ENCODE measurements around the gene HEBP2. TPM values are rescaled to one million over a fixed set of nuclear protein-coding genes. Genes with fewer than 3 reads are reported as not detected.
A peak's percentile ranks its signal among the peaks of the same experiment; 100 is the strongest.

The HEBP2 gene
- polyA plus RNA-seq, 1 donor: 31.6 TPM

- no CpG with 5 or more reads among the region's 11 CpGs for WGBS (ENCODE audit: insufficient coverage, low lambda C conversion rate)
- Histone ChIP-seq H3K27ac (ENCODE audit: low read length) (no peak overlapping the region), H3K27me3 (ENCODE audit: control insufficient read depth, insufficient read depth, low read length) (no peaks in the 10 kb centered on the region), H3K4me3 (ENCODE audit: low read length) (no peak overlapping the region), H3K36me3 (ENCODE audit: control insufficient read depth, insufficient read depth, low read length) (peaks cover 75% of the 10 kb centered on the region), H3K4me1 (ENCODE audit: control insufficient read depth, insufficient read depth, low read length) (peaks cover 7% of the 10 kb centered on the region), H3K9me3 (ENCODE audit: control insufficient read depth, low read depth, low read length) (no peaks in the 10 kb centered on the region)
- DNase-seq: no peak
Measured at GRCh38 chr6:138432063-138432356, 28.0 kb downstream of the HEBP2 start.

GRCh38 chr6:138434096-138434495, 30.1 kb downstream of the HEBP2 start:
- no peaks in the 10 kb centered on the region for H3K9me3 ChIP-seq (ENCODE audit: control insufficient read depth, low read depth, low read length)
- H3K4me1 ChIP-seq (ENCODE audit: control insufficient read depth, insufficient read depth, low read length): peaks cover 7% of the 10 kb centered on the region
- H3K27ac ChIP-seq (ENCODE audit: low read length): no peak overlapping the region
- 87% methylated on average over 3 of the region's 3 CpGs for WGBS (ENCODE audit: insufficient coverage, low lambda C conversion rate)
- H3K4me3 ChIP-seq (ENCODE audit: low read length): no peak overlapping the region
- peaks cover 72% of the 10 kb centered on the region for H3K36me3 ChIP-seq (ENCODE audit: control insufficient read depth, insufficient read depth, low read length)
- H3K27me3 ChIP-seq (ENCODE audit: control insufficient read depth, insufficient read depth, low read length): no peaks in the 10 kb centered on the region
- DNase-seq: no peak

DNA sequence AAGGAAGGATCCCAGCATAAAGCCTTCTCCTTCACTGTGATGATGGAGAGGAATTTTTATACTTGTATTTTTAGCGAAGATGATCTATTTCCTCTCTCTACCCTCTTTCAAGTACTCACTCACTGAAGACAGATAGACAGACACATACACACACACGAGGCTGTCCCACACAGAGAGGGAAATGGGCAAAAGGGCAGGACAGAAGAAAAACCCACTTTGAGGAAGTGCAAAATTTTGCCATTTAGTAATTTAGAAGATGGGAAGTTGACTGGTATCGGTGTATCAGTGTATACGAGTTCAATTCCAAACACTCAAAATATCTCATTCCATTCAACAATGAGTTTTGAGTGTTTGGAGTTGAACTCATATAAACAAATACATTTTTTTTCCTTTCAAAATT, 30.9 kb downstream of the HEBP2 start:
- Histone ChIP-seq H3K36me3 (ENCODE audit: control insufficient read depth, insufficient read depth, low read length) (peaks cover 64% of the 10 kb centered on the region), H3K27ac (ENCODE audit: low read length) (no peak overlapping the region), H3K4me3 (ENCODE audit: low read length) (no peak overlapping the region), H3K4me1 (ENCODE audit: control insufficient read depth, insufficient read depth, low read length) (no peaks in the 10 kb centered on the region), H3K9me3 (ENCODE audit: control insufficient read depth, low read depth, low read length) (no peaks in the 10 kb centered on the region), H3K27me3 (ENCODE audit: control insufficient read depth, insufficient read depth, low read length) (no peaks in the 10 kb centered on the region)
- WGBS (ENCODE audit: insufficient coverage, low lambda C conversion rate): 100% methylated on average over 1 of the region's 4 CpGs
- no peak for DNase-seq

DNA sequence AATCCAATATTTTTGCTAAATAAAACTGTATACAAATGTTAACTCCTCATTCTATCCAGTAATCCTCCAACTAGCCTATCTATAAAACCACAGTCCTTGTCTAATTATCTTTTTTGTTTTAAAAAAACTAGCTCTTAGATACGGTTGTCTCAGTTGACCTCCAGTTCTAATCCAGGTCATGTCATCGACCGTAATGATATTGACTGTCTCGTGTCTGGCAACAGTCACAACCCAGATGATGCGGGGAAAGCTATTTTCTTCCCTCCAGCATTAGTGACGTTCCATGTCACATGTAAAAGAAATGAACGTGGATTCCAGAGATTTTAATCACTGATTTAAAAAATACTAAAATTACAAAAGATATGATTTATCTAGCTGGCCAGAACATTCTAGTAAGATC, 35.5 kb downstream of the HEBP2 start:
- H3K4me3 ChIP-seq (ENCODE audit: low read length): no peak overlapping the region

DNA sequence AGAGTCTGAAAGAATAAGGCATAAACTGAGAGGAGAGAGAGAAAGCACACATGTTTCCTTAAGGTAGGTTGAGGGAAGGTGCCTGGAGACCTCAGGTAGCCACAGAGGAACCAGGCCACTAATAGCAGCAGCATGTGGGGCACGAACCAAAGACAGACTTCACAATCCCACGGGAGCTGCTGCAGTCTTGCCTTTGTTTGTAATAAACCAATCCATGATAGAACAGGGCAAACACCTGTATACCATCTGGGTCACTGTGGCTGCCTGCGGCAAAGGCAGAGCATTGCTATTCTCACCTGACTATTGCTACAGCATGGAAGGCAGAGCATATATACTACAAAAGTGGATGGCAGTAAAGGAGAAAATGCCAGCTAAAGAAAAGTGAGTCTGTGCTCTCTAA, 36.3 kb downstream of the HEBP2 start:
- Histone ChIP-seq H3K4me3 (ENCODE audit: low read length) (no peak overlapping the region), H3K36me3 (ENCODE audit: control insufficient read depth, insufficient read depth, low read length) (peaks cover 44% of the 10 kb centered on the region), H3K27ac (ENCODE audit: low read length) (no peak overlapping the region), H3K27me3 (ENCODE audit: control insufficient read depth, insufficient read depth, low read length) (no peaks in the 10 kb centered on the region), H3K9me3 (ENCODE audit: control insufficient read depth, low read depth, low read length) (no peaks in the 10 kb centered on the region), H3K4me1 (ENCODE audit: control insufficient read depth, insufficient read depth, low read length) (no peaks in the 10 kb centered on the region)
- no CpG with 5 or more reads among the region's 3 CpGs for WGBS (ENCODE audit: insufficient coverage, low lambda C conversion rate)
- DNase-seq: no peak

More for the DNA sequence above, 35.5 kb downstream of the HEBP2 start:
- Histone ChIP-seq H3K27me3 (ENCODE audit: control insufficient read depth, insufficient read depth, low read length) (no peaks in the 10 kb centered on the region), H3K9me3 (ENCODE audit: control insufficient read depth, low read depth, low read length) (no peaks in the 10 kb centered on the region), H3K27ac (ENCODE audit: low read length) (no peak overlapping the region), H3K36me3 (ENCODE audit: control insufficient read depth, insufficient read depth, low read length) (peaks cover 49% of the 10 kb centered on the region), H3K4me1 (ENCODE audit: control insufficient read depth, insufficient read depth, low read length) (no peaks in the 10 kb centered on the region)
- 60% methylated on average over 3 of the region's 7 CpGs for WGBS (ENCODE audit: insufficient coverage, low lambda C conversion rate)
- DNase-seq: no peak

DNA sequence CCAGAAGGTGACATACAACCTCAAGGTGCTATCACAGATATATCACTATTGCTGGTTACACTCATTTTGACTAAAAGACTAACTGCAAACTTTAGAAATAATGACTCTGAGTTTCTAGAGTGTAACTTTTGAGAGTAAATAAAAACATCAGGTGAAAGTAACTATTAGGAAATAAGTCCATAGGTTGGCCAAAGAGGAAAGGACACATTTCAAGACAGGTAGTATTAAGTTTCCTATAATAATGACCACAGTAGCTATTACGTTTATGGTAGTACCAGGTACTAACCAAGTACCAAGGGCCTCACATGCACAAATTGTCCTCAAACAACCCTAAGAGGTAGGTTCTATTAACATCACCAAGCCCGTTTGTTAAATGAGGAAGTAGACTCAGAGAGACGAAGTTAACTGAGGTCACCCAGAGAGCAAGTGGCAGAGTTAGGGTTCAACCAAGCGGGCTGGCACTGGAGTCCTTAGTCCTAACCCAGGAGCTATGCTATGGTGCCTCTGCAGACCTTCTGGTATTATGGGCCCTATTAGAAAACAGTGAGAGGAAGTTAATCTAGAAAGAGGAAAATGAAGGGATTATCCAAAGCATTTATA, 36.8 kb downstream of the HEBP2 start:
- Histone ChIP-seq H3K27ac (ENCODE audit: low read length) (no peak overlapping the region), H3K4me1 (ENCODE audit: control insufficient read depth, insufficient read depth, low read length) (no peaks in the 10 kb centered on the region), H3K36me3 (ENCODE audit: control insufficient read depth, insufficient read depth, low read length) (peaks cover 44% of the 10 kb centered on the region), H3K27me3 (ENCODE audit: control insufficient read depth, insufficient read depth, low read length) (no peaks in the 10 kb centered on the region), H3K4me3 (ENCODE audit: low read length) (no peak overlapping the region), H3K9me3 (ENCODE audit: control insufficient read depth, low read depth, low read length) (no peaks in the 10 kb centered on the region)
- no peak for DNase-seq
- no CpG with 5 or more reads among the region's 4 CpGs for WGBS (ENCODE audit: insufficient coverage, low lambda C conversion rate)

DNA sequence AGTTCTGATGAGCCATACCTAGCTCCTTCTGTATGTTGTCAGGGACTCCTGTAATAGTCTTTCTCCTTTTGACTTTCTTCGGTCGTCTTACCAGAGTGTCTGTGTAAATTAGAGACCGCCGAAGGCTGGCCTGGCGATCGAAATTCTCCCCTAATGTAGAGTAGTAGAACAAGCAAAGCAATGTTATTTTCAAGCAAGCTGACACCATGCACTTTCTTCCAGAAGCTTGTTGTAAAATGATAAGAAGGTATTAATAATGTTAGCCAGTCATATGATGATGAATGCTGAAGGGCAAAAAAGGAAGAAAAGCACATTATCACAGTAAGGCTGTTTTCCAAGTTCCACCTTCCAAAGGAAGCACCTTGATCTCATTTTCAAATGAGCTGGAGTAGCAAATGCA, 37.9 kb downstream of the HEBP2 start:
- H3K4me1 ChIP-seq (ENCODE audit: control insufficient read depth, insufficient read depth, low read length): no peaks in the 10 kb centered on the region
- no CpG with 5 or more reads among the region's 6 CpGs for WGBS (ENCODE audit: insufficient coverage, low lambda C conversion rate)
- no peaks in the 10 kb centered on the region for H3K9me3 ChIP-seq (ENCODE audit: control insufficient read depth, low read depth, low read length)
- peak in 1 of 2 donors; percentile 41 for DNase-seq
- H3K36me3 ChIP-seq (ENCODE audit: control insufficient read depth, insufficient read depth, low read length): peaks cover 45% of the 10 kb centered on the region
- H3K4me3 ChIP-seq (ENCODE audit: low read length): no peak overlapping the region
- H3K27ac ChIP-seq (ENCODE audit: low read length): peak overlapping the region; percentile 12
- H3K27me3 ChIP-seq (ENCODE audit: control insufficient read depth, insufficient read depth, low read length): no peaks in the 10 kb centered on the region

DNA sequence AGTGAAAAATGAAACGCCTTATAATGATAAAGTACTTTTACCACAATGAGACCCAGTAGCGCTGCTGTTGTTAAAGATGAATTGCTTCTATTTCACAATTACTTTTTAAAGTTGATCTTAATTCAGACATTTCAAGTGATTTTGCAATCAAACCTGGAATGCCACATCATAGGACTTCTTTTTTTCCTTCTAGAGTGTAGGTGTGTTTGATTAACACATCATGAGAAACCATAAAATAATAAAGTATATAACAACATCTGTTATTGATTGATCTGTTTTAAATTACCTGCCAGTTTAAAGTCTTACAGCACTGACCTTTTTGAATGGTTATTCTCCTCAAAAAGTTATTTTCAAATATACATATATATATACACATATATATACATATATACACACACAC, 38.6 kb downstream of the HEBP2 start:
- Histone ChIP-seq H3K4me3 (ENCODE audit: low read length) (no peak overlapping the region), H3K27me3 (ENCODE audit: control insufficient read depth, insufficient read depth, low read length) (no peaks in the 10 kb centered on the region), H3K36me3 (ENCODE audit: control insufficient read depth, insufficient read depth, low read length) (peaks cover 42% of the 10 kb centered on the region), H3K4me1 (ENCODE audit: control insufficient read depth, insufficient read depth, low read length) (no peaks in the 10 kb centered on the region), H3K9me3 (ENCODE audit: control insufficient read depth, low read depth, low read length) (no peaks in the 10 kb centered on the region), H3K27ac (ENCODE audit: low read length) (peak overlapping the region; percentile 12)
- 73% methylated on average over 2 of the region's 2 CpGs for WGBS (ENCODE audit: insufficient coverage, low lambda C conversion rate)
- peak in 1 of 2 donors; percentile 49 for DNase-seq

- no peak for DNase-seq
- Histone ChIP-seq H3K9me3 (ENCODE audit: control insufficient read depth, low read depth, low read length) (no peaks in the 10 kb centered on the region), H3K4me3 (ENCODE audit: low read length) (no peak overlapping the region), H3K27me3 (ENCODE audit: control insufficient read depth, insufficient read depth, low read length) (no peaks in the 10 kb centered on the region), H3K27ac (ENCODE audit: low read length) (no peak overlapping the region), H3K36me3 (ENCODE audit: control insufficient read depth, insufficient read depth, low read length) (peaks cover 36% of the 10 kb centered on the region), H3K4me1 (ENCODE audit: control insufficient read depth, insufficient read depth, low read length) (no peaks in the 10 kb centered on the region)
Measured at GRCh38 chr6:138443979-138444378, 40.0 kb downstream of the HEBP2 start.

DNA sequence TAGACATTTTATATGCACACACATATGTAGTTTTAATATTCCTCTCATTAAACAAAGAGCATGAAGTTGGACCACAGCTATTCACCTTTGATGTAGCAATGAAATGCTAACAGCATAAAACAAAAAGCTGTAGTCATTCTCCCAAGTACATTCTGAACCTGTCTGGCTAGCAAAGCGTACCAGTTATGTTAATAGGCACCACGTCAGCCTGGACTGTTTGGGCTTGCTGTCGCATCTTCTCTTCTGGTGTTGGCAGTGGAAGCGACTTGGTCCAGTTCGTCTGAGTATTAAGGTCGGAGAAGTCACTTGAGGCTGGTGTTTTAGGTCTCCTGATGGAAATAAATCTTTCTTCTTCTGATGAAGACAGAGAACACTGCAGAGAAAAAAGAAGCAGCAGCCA, 42.8 kb downstream of the HEBP2 start:
- DNase-seq: no peak
- Histone ChIP-seq H3K27ac (ENCODE audit: low read length) (no peak overlapping the region), H3K4me3 (ENCODE audit: low read length) (no peak overlapping the region), H3K36me3 (ENCODE audit: control insufficient read depth, insufficient read depth, low read length) (peaks cover 24% of the 10 kb centered on the region), H3K9me3 (ENCODE audit: control insufficient read depth, low read depth, low read length) (no peaks in the 10 kb centered on the region), H3K27me3 (ENCODE audit: control insufficient read depth, insufficient read depth, low read length) (no peaks in the 10 kb centered on the region), H3K4me1 (ENCODE audit: control insufficient read depth, insufficient read depth, low read length) (no peaks in the 10 kb centered on the region)
- no CpG with 5 or more reads among the region's 6 CpGs for WGBS (ENCODE audit: insufficient coverage, low lambda C conversion rate)

GRCh38 chr6:138450445-138450844, 46.4 kb downstream of the HEBP2 start:
- H3K27me3 ChIP-seq (ENCODE audit: control insufficient read depth, insufficient read depth, low read length): no peaks in the 10 kb centered on the region
- H3K4me1 ChIP-seq (ENCODE audit: control insufficient read depth, insufficient read depth, low read length): peaks cover 5% of the 10 kb centered on the region
- no peak overlapping the region for H3K4me3 ChIP-seq (ENCODE audit: low read length)
- H3K27ac ChIP-seq (ENCODE audit: low read length): no peak overlapping the region
- DNase-seq: no peak
- no CpG with 5 or more reads among the region's 3 CpGs for WGBS (ENCODE audit: insufficient coverage, low lambda C conversion rate)
- peaks cover 17% of the 10 kb centered on the region for H3K36me3 ChIP-seq (ENCODE audit: control insufficient read depth, insufficient read depth, low read length)
- no peaks in the 10 kb centered on the region for H3K9me3 ChIP-seq (ENCODE audit: control insufficient read depth, low read depth, low read length)
